ENCODE results near the gene DSE.

The DSE gene

DNA sequence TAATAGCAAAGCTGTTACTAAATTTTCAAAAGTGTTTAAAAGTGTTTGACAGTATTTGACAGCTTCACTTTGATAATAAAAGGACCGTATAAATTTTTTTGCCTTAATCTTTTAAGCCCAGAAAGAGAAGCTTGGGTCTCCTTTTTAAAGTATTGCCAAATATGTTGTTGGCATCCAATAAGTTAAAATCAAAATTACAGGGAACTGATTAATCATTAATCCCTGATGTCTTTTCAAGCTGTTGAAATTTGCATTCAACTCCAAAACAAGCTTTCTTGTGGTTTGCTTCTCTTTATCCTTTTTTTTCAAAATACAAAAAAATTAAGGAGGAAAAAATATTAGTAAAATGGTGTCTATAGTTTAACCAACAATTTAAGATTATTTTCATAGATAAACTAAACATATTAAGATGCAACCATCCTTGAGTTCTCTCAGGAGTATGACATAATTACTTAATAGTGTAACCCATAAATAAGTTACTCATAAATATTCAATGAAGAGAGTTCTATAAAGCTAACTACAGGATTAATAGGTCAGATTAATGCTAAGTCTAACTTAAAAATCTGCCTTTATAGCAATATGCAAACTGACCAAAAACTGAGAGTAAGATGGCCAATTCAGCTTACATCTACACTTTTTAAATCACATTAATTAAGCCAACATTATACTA is 63.4 kb downstream of the DSE start:
- no peak for TF ChIP-seq TAF1 (IDR thresholded peaks at IDR 0.05; ENCODE audit: borderline replicate concordance, insufficient read depth, low read length)
- no peak for TF ChIP-seq FOXP2 (optimal IDR thresholded peaks at IDR 0.05; ENCODE audit: borderline replicate concordance, extremely low read depth, extremely low read length, insufficient read depth)
- TF ChIP-seq, protein P1, sequence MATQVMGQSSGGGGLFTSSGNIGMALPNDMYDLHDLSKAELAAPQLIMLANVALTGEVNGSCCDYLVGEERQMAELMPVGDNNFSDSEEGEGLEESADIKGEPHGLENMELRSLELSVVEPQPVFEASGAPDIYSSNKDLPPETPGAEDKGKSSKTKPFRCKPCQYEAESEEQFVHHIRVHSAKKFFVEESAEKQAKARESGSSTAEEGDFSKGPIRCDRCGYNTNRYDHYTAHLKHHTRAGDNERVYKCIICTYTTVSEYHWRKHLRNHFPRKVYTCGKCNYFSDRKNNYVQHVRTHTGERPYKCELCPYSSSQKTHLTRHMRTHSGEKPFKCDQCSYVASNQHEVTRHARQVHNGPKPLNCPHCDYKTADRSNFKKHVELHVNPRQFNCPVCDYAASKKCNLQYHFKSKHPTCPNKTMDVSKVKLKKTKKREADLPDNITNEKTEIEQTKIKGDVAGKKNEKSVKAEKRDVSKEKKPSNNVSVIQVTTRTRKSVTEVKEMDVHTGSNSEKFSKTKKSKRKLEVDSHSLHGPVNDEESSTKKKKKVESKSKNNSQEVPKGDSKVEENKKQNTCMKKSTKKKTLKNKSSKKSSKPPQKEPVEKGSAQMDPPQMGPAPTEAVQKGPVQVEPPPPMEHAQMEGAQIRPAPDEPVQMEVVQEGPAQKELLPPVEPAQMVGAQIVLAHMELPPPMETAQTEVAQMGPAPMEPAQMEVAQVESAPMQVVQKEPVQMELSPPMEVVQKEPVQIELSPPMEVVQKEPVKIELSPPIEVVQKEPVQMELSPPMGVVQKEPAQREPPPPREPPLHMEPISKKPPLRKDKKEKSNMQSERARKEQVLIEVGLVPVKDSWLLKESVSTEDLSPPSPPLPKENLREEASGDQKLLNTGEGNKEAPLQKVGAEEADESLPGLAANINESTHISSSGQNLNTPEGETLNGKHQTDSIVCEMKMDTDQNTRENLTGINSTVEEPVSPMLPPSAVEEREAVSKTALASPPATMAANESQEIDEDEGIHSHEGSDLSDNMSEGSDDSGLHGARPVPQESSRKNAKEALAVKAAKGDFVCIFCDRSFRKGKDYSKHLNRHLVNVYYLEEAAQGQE (IDR thresholded peaks at IDR 0.05; ENCODE audit: insufficient read depth in 1 of 2, low read depth in 2 of 2, low read length in 2 of 2), result no peak

DNA sequence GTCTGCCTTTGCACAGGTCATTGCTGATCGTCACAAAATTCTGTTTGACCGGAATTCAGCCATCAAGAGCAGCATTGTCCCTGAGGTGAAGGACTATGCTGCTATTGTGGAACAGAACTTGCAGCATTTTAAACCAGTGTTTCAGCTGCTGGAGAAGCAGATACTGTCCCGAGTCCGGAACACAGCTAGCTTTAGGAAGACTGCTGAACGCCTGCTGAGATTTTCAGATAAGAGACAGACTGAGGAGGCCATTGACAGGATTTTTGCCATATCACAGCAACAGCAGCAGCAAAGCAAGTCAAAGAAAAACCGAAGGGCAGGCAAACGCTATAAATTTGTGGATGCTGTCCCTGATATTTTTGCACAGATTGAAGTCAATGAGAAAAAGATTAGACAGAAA is 65.8 kb downstream of the DSE start:
- no peak for TF ChIP-seq SIN3A (IDR thresholded peaks at IDR 0.05; ENCODE audit: borderline replicate concordance, insufficient read depth, low read length)
- TF ChIP-seq POLR2AphosphoS5 (IDR thresholded peaks at IDR 0.05; ENCODE audit: low read depth, low read length), result no peak
- no peak for TF ChIP-seq FOXP2 (optimal IDR thresholded peaks at IDR 0.05; ENCODE audit: borderline replicate concordance, extremely low read depth, extremely low read length, insufficient read depth)
- no peak for TF ChIP-seq TAF1 (IDR thresholded peaks at IDR 0.05; ENCODE audit: borderline replicate concordance, insufficient read depth, low read length)
- TF ChIP-seq, protein P1 (IDR thresholded peaks at IDR 0.05; ENCODE audit: insufficient read depth in 1 of 2, low read depth in 2 of 2, low read length in 2 of 2), result no peak

DNA sequence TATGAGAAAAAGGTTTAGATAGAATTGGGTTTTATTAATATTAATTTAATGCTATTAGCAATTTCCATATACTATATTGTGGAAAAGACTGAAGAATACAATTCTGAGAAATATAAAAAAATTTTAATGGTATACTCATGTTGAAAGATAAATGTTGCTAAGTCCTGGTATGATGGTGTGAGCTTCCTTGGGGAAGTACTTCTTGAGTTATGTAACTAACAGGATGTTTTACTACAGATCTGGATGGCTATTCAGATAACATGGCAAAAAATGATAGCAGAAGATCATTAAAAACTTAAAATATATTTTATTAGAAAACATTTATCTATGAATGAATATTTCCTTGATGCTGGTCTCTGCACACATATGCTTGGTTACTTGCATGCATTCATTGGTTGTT is 66.9 kb downstream of the DSE start:
- no peak for TF ChIP-seq POLR2AphosphoS5 (IDR thresholded peaks at IDR 0.05; ENCODE audit: low read depth, low read length)
- no peak for TF ChIP-seq TAF1 (IDR thresholded peaks at IDR 0.05; ENCODE audit: borderline replicate concordance, insufficient read depth, low read length)
- TF ChIP-seq, protein P1 (IDR thresholded peaks at IDR 0.05; ENCODE audit: insufficient read depth in 1 of 2, low read depth in 2 of 2, low read length in 2 of 2), result no peak
- no peak for TF ChIP-seq FOXP2 (optimal IDR thresholded peaks at IDR 0.05; ENCODE audit: borderline replicate concordance, extremely low read depth, extremely low read length, insufficient read depth)
- no peak for TF ChIP-seq SIN3A (IDR thresholded peaks at IDR 0.05; ENCODE audit: borderline replicate concordance, insufficient read depth, low read length)

DNA sequence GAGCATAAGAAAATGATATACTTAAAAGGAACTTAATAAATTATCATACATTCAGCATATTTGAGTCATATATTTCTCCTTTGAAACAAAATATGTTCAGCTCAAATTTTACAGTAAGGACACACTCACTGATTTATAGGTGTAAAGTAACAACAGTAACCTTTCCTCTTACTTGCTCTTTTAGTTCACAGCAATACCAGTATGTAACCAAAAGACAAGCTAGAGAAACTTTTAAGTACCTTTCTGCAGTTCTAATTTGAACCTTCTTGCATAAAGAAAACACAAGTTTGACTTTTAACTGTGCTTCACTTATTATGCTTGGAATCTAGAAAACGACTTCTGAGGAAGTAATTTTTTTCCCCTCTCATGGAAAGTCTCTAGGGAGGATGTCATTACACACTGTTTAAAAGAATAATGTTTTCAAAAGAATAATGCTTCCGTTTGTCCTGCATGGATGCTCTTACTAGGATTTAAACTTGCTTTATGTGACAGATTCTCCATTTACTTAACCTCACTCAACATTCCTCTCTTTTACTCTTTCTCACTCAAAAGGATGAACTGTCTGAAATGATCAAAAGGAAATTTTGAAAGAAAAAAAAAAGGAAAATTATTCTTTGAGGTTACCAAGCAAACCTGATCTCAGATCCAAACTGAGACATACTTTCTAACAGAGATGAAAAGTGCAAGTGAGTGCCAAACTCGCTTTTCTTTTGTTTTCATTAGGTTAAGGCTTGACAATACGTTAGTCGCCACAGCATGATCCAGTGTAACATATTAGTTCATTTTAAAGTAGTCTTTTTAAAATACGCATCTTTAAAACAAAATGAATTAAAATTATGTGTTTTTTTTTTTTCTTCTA is 68.1 kb downstream of the DSE start:
- TF ChIP-seq POLR2AphosphoS5 (IDR thresholded peaks at IDR 0.05; ENCODE audit: low read depth, low read length) (no peak), SIN3A (IDR thresholded peaks at IDR 0.05; ENCODE audit: borderline replicate concordance, insufficient read depth, low read length) (no peak), TAF1 (IDR thresholded peaks at IDR 0.05; ENCODE audit: borderline replicate concordance, insufficient read depth, low read length) (no peak), FOXP2 (optimal IDR thresholded peaks at IDR 0.05; ENCODE audit: borderline replicate concordance, extremely low read depth, extremely low read length, insufficient read depth) (no peak)
- TF ChIP-seq, protein P1 (IDR thresholded peaks at IDR 0.05; ENCODE audit: insufficient read depth in 1 of 2, low read depth in 2 of 2, low read length in 2 of 2), result no peak
